ENCODE measurements around the gene TRPV3. TPM values are rescaled to one million over a fixed set of nuclear protein-coding genes. Genes with fewer than 3 reads are reported as not detected.

The TRPV3 gene
- total and polyA plus RNA-seq, 2 donors (not counting 1 experiment from before 2014, with no cell fraction given), result 0.20 to 0.99 TPM

DNA sequence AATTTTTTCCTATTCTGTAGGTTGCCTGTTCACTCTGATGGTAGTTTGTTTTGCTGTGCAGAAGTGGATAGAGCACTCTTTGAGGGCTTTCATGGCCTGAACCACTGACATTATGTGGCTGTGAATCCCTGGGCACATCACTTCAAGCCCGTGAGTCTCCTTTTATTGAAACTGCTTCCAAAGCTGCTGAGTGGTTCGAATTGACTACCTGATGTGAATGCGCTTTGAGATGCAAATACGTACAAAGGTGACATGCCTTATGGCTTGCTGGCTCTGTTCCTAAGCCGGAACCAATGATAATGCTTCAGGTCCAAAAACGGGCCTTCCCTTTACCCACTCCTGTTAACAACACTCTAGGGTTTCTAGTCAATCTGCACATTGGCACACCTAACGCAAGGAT, 47.5 kb downstream of the TRPV3 start:
- H3K36me3 ChIP-seq (ENCODE audit: control insufficient read depth, insufficient read depth, low read length), result no peaks in the 10 kb centered on the region
- no peaks in the 10 kb centered on the region for H3K27me3 ChIP-seq (ENCODE audit: control insufficient read depth, insufficient read depth, low read length)
- no peak overlapping the region for H2AFZ ChIP-seq (ENCODE audit: low read length)
- H3K79me2 ChIP-seq (ENCODE audit: control insufficient read depth, insufficient read depth, low read length), result no peaks in the 10 kb centered on the region
- peaks cover 2% of the 10 kb centered on the region for H3K4me1 ChIP-seq (ENCODE audit: control insufficient read depth, extremely low read depth, insufficient read depth, low read length)
- TF ChIP-seq, protein P1, sequence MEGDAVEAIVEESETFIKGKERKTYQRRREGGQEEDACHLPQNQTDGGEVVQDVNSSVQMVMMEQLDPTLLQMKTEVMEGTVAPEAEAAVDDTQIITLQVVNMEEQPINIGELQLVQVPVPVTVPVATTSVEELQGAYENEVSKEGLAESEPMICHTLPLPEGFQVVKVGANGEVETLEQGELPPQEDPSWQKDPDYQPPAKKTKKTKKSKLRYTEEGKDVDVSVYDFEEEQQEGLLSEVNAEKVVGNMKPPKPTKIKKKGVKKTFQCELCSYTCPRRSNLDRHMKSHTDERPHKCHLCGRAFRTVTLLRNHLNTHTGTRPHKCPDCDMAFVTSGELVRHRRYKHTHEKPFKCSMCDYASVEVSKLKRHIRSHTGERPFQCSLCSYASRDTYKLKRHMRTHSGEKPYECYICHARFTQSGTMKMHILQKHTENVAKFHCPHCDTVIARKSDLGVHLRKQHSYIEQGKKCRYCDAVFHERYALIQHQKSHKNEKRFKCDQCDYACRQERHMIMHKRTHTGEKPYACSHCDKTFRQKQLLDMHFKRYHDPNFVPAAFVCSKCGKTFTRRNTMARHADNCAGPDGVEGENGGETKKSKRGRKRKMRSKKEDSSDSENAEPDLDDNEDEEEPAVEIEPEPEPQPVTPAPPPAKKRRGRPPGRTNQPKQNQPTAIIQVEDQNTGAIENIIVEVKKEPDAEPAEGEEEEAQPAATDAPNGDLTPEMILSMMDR (conservative IDR thresholded peaks at IDR 0.05 in 1 of 2, IDR thresholded peaks at IDR 0.05 in 1 of 2; ENCODE audit: low read depth in 1 of 2, low read length in 2 of 2), result no peak
- TF ChIP-seq EZH2 (IDR thresholded peaks at IDR 0.05; ENCODE audit: low read length, missing control alignments), result no peak
- no peak overlapping the region for H3K27ac ChIP-seq (ENCODE audit: insufficient read depth, low read length)
- no peak overlapping the region for H3K9ac ChIP-seq (ENCODE audit: insufficient read depth, low read length)
- DNase-seq (ENCODE audit: low read depth in 2 of 2), result no peak
- no peaks in the 10 kb centered on the region for H4K20me1 ChIP-seq (ENCODE audit: control insufficient read depth, extremely low read depth, insufficient read depth, low read length)
- no peak overlapping the region for H3K4me2 ChIP-seq (ENCODE audit: extremely low read depth, insufficient read depth, low read length)
- no peak overlapping the region for H3K4me3 ChIP-seq (replicated peaks in 1 of 4; ENCODE audit: control extremely low read depth in 1 of 4, insufficient read depth in 1 of 4, low read depth in 3 of 4, low read length in 4 of 4)
- H3K9me3 ChIP-seq (ENCODE audit: control insufficient read depth, insufficient read depth, low read depth, low read length), result no peaks in the 10 kb centered on the region

GRCh38 chr17:3507869-3508268, 49.7 kb downstream of the TRPV3 start:
- Histone ChIP-seq H4K20me1 (ENCODE audit: control insufficient read depth, extremely low read depth, insufficient read depth, low read length) (no peaks in the 10 kb centered on the region), H3K4me1 (ENCODE audit: control insufficient read depth, extremely low read depth, insufficient read depth, low read length) (peaks cover 2% of the 10 kb centered on the region)
- TF ChIP-seq, protein P1 (conservative IDR thresholded peaks at IDR 0.05 in 1 of 2, IDR thresholded peaks at IDR 0.05 in 1 of 2; ENCODE audit: low read depth in 1 of 2, low read length in 2 of 2), result no peak
- TF ChIP-seq EZH2 (IDR thresholded peaks at IDR 0.05; ENCODE audit: low read length, missing control alignments), result no peak

GRCh38 chr17:3507071-3507470, 50.5 kb downstream of the TRPV3 start:
- no peak overlapping the region for H3K9ac ChIP-seq (ENCODE audit: insufficient read depth, low read length)
- no peak for TF ChIP-seq EZH2 (IDR thresholded peaks at IDR 0.05; ENCODE audit: low read length, missing control alignments)
- TF ChIP-seq, protein P1 (conservative IDR thresholded peaks at IDR 0.05 in 1 of 2, IDR thresholded peaks at IDR 0.05 in 1 of 2; ENCODE audit: low read depth in 1 of 2, low read length in 2 of 2), result no peak

More at GRCh38 chr17:3507869-3508268, 49.7 kb downstream of the TRPV3 start:
- no peak overlapping the region for H3K27ac ChIP-seq (ENCODE audit: insufficient read depth, low read length)
- no peak overlapping the region for H3K4me3 ChIP-seq (replicated peaks in 1 of 4; ENCODE audit: control extremely low read depth in 1 of 4, insufficient read depth in 1 of 4, low read depth in 3 of 4, low read length in 4 of 4)
- no peak overlapping the region for H2AFZ ChIP-seq (ENCODE audit: low read length)
- no peaks in the 10 kb centered on the region for H3K9me3 ChIP-seq (ENCODE audit: control insufficient read depth, insufficient read depth, low read depth, low read length)
- H3K4me2 ChIP-seq (ENCODE audit: extremely low read depth, insufficient read depth, low read length), result no peak overlapping the region
- H3K9ac ChIP-seq (ENCODE audit: insufficient read depth, low read length), result no peak overlapping the region
- H3K36me3 ChIP-seq (ENCODE audit: control insufficient read depth, insufficient read depth, low read length), result no peaks in the 10 kb centered on the region
- DNase-seq (ENCODE audit: low read depth in 2 of 2), result no peak
- no peaks in the 10 kb centered on the region for H3K27me3 ChIP-seq (ENCODE audit: control insufficient read depth, insufficient read depth, low read length)
- no peaks in the 10 kb centered on the region for H3K79me2 ChIP-seq (ENCODE audit: control insufficient read depth, insufficient read depth, low read length)

More at GRCh38 chr17:3507071-3507470, 50.5 kb downstream of the TRPV3 start:
- Histone ChIP-seq H3K36me3 (ENCODE audit: control insufficient read depth, insufficient read depth, low read length) (no peaks in the 10 kb centered on the region), H2AFZ (ENCODE audit: low read length) (no peak overlapping the region), H4K20me1 (ENCODE audit: control insufficient read depth, extremely low read depth, insufficient read depth, low read length) (no peaks in the 10 kb centered on the region), H3K4me3 (replicated peaks in 1 of 4; ENCODE audit: control extremely low read depth in 1 of 4, insufficient read depth in 1 of 4, low read depth in 3 of 4, low read length in 4 of 4) (no peak overlapping the region), H3K79me2 (ENCODE audit: control insufficient read depth, insufficient read depth, low read length) (no peaks in the 10 kb centered on the region), H3K4me2 (ENCODE audit: extremely low read depth, insufficient read depth, low read length) (no peak overlapping the region), H3K4me1 (ENCODE audit: control insufficient read depth, extremely low read depth, insufficient read depth, low read length) (no peaks in the 10 kb centered on the region), H3K9me3 (ENCODE audit: control insufficient read depth, insufficient read depth, low read depth, low read length) (no peaks in the 10 kb centered on the region), H3K27me3 (ENCODE audit: control insufficient read depth, insufficient read depth, low read length) (no peaks in the 10 kb centered on the region), H3K27ac (ENCODE audit: insufficient read depth, low read length) (no peak overlapping the region)
- peak in 1 of 2 donors; percentile 5 for DNase-seq (ENCODE audit: low read depth in 2 of 2)
